Measurements from ENCODE around the gene G6PC1.
"Not testable (repeated sequence)": the region's sequence is repeated elsewhere in the genome, so short reads cannot be mapped to it uniquely, and the experiment has no call there.

G6PC1 gene

DNA sequence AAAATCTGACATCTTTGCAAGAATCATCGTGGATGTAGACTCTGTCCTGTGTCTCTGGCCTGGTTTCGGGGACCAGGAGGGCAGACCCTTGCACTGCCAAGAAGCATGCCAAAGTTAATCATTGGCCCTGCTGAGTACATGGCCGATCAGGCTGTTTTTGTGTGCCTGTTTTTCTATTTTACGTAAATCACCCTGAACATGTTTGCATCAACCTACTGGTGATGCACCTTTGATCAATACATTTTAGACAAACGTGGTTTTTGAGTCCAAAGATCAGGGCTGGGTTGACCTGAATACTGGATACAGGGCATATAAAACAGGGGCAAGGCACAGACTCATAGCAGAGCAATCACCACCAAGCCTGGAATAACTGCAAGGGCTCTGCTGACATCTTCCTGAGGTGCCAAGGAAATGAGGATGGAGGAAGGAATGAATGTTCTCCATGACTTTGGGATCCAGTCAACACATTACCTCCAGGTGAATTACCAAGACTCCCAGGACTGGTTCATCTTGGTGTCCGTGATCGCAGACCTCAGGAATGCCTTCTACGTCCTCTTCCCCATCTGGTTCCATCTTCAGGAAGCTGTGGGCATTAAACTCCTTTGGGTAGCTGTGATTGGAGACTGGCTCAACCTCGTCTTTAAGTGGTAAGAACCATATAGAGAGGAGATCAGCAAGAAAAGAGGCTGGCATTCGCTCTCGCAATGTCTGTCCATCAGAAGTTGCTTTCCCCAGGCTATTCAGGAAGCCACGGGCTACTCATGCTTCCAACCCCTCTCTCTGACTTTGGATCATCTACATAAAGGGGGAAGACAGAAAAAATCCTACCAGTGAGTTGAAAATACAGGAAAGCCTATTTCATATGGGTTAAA is at the start of gene G6PC1:
Gene G6PC1 (plus strand): TSS at position 340 of the 872 bp plus-strand sequence. CDS start 78 bp downstream, at position 418.
- H3K36me3 ChIP-seq (ENCODE audit: control insufficient read depth, insufficient read depth, low read length), result no peaks in the 10 kb centered on the region
- H3K27ac ChIP-seq (ENCODE audit: low read depth, low read length), result no peak within 1 kb of the TSS
- no peak within 1 kb of the TSS for H3K9ac ChIP-seq (ENCODE audit: low read length)
- H3K4me3 ChIP-seq (ENCODE audit: low read length), result no peak within 1 kb of the TSS
- H3K27me3 ChIP-seq (ENCODE audit: control insufficient read depth, insufficient read depth, low read length), result peaks cover 2% of the 10 kb centered on the region
- no peaks in the 10 kb centered on the region for H3K4me1 ChIP-seq (ENCODE audit: control insufficient read depth, insufficient read depth, low read length)

DNA sequence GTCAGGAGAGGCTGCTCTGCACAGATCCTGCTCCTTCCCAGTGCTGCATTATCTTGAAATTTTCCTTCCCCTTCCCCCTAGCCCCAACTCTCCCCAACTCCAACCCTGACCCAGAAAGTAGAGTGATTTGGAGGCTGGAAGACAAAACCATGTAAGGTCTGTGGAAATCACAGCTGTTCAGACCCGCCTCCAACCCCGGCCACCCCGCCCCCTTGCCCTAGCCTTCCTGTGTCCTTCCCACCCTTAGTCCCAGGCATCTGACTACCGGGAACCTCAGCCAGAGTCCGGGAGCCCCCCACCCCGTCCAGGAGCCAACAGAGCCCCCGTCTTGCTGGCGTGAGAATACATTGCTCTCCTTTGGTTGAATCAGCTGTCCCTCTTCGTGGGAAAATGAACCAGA is 49.6 kb upstream of the G6PC1 start, which contains the start of gene AOC3:
Gene AOC3 (plus strand): TSS at position 246 of the 400 bp plus-strand sequence. CDS start 145 bp downstream, at position 391.
- Histone ChIP-seq H3K4me1 (ENCODE audit: control insufficient read depth, insufficient read depth, low read length) (peaks cover 18% of the 10 kb centered on the region), H3K9ac (ENCODE audit: low read length) (peak within 1 kb of the TSS; percentile 76), H3K36me3 (ENCODE audit: control insufficient read depth, insufficient read depth, low read length) (no peaks in the 10 kb centered on the region), H3K27ac (ENCODE audit: low read depth, low read length) (peak within 1 kb of the TSS; percentile 96), H3K27me3 (ENCODE audit: control insufficient read depth, insufficient read depth, low read length) (no peaks in the 10 kb centered on the region), H3K4me3 (ENCODE audit: low read length) (peak within 1 kb of the TSS; percentile 77)

DNA sequence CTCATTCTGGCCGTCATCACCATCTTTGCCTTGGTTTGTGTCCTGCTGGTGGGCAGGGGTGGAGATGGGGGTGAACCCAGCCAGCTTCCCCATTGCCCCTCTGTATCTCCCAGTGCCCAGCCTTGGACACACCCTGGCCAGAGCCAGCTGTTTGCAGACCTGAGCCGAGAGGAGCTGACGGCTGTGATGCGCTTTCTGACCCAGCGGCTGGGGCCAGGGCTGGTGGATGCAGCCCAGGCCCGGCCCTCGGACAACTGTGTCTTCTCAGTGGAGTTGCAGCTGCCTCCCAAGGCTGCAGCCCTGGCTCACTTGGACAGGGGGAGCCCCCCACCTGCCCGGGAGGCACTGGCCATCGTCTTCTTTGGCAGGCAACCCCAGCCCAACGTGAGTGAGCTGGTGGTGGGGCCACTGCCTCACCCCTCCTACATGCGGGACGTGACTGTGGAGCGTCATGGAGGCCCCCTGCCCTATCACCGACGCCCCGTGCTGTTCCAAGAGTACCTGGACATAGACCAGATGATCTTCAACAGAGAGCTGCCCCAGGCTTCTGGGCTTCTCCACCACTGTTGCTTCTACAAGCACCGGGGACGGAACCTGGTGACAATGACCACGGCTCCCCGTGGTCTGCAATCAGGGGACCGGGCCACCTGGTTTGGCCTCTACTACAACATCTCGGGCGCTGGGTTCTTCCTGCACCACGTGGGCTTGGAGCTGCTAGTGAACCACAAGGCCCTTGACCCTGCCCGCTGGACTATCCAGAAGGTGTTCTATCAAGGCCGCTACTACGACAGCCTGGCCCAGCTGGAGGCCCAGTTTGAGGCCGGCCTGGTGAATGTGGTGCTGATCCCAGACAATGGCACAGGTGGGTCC is 49.0 kb upstream of the G6PC1 start:
- H3K27ac ChIP-seq (ENCODE audit: low read depth, low read length), result peak overlapping the region; percentile 96
- H3K27me3 ChIP-seq (ENCODE audit: control insufficient read depth, insufficient read depth, low read length); H3K36me3 ChIP-seq (ENCODE audit: control insufficient read depth, insufficient read depth, low read length): not testable (repeated sequence)
- H3K4me3 ChIP-seq (ENCODE audit: low read length), result peak overlapping the region; percentile 77
- H3K4me1 ChIP-seq (ENCODE audit: control insufficient read depth, insufficient read depth, low read length), result peaks cover 20% of the 10 kb centered on the region
- peak overlapping the region; percentile 76 for H3K9ac ChIP-seq (ENCODE audit: low read length)

DNA sequence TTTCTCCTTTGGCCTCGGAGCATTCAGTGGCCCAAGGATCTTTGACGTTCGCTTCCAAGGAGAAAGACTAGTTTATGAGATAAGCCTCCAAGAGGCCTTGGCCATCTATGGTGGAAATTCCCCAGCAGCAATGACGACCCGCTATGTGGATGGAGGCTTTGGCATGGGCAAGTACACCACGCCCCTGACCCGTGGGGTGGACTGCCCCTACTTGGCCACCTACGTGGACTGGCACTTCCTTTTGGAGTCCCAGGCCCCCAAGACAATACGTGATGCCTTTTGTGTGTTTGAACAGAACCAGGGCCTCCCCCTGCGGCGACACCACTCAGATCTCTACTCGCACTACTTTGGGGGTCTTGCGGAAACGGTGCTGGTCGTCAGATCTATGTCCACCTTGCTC is 48.2 kb upstream of the G6PC1 start:
- peaks cover 26% of the 10 kb centered on the region for H3K4me1 ChIP-seq (ENCODE audit: control insufficient read depth, insufficient read depth, low read length)
- no peaks in the 10 kb centered on the region for H3K27me3 ChIP-seq (ENCODE audit: control insufficient read depth, insufficient read depth, low read length)
- peak overlapping the region; percentile 77 for H3K4me3 ChIP-seq (ENCODE audit: low read length)
- peak overlapping the region; percentile 96 for H3K27ac ChIP-seq (ENCODE audit: low read depth, low read length)
- peak overlapping the region; percentile 25 for H3K9ac ChIP-seq (ENCODE audit: low read length)
- no peaks in the 10 kb centered on the region for H3K36me3 ChIP-seq (ENCODE audit: control insufficient read depth, insufficient read depth, low read length)

DNA sequence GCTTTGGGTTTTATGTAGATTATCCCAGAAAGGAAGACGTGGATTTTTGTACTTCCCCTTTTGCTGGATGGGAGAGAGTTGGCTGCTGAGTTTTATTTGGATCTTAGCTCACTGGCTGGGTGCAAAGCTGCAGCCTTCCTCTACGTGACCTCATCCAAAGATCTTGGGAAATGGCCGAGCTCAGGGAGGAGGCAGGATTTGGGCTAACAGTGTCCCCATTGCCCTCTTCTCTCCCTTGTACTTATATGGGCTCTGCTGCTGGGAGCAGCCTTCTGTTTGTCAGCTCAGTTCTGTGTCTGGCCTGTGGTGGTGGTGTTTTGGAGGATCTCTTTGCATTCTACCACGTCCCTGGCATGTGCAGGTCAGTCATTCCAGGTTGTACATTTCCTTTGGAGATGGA is 47.6 kb upstream of the G6PC1 start:
- Histone ChIP-seq H3K27ac (ENCODE audit: low read depth, low read length) (peak overlapping the region; percentile 96), H3K9ac (ENCODE audit: low read length) (peak overlapping the region; percentile 8), H3K36me3 (ENCODE audit: control insufficient read depth, insufficient read depth, low read length) (no peaks in the 10 kb centered on the region), H3K4me3 (ENCODE audit: low read length) (peak overlapping the region; percentile 77), H3K4me1 (ENCODE audit: control insufficient read depth, insufficient read depth, low read length) (peaks cover 26% of the 10 kb centered on the region), H3K27me3 (ENCODE audit: control insufficient read depth, insufficient read depth, low read length) (no peaks in the 10 kb centered on the region)

DNA sequence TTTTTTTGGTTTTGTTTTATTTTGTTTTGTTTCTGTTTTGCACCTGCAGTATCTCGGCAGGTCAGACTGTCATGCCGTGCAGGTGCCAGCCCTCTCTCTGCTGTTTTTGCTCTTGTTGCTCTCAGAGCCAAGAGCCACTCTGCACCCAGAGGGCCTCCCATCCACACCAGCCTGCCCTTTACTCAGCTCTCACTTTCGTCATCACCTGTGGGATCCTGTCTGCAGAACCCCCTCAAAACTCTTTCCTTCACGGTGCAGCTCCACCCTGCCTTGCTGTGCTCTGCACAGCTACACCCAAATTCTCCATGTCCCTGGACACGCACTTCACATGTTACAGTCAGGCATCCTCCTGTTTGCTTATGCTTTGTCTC is 47.0 kb upstream of the G6PC1 start:
- Histone ChIP-seq H3K4me3 (ENCODE audit: low read length) (peak overlapping the region; percentile 77), H3K27me3 (ENCODE audit: control insufficient read depth, insufficient read depth, low read length) (no peaks in the 10 kb centered on the region), H3K27ac (ENCODE audit: low read depth, low read length) (peak overlapping the region; percentile 96), H3K9ac (ENCODE audit: low read length) (peak overlapping the region; percentile 8), H3K4me1 (ENCODE audit: control insufficient read depth, insufficient read depth, low read length) (peaks cover 26% of the 10 kb centered on the region), H3K36me3 (ENCODE audit: control insufficient read depth, insufficient read depth, low read length) (no peaks in the 10 kb centered on the region)

DNA sequence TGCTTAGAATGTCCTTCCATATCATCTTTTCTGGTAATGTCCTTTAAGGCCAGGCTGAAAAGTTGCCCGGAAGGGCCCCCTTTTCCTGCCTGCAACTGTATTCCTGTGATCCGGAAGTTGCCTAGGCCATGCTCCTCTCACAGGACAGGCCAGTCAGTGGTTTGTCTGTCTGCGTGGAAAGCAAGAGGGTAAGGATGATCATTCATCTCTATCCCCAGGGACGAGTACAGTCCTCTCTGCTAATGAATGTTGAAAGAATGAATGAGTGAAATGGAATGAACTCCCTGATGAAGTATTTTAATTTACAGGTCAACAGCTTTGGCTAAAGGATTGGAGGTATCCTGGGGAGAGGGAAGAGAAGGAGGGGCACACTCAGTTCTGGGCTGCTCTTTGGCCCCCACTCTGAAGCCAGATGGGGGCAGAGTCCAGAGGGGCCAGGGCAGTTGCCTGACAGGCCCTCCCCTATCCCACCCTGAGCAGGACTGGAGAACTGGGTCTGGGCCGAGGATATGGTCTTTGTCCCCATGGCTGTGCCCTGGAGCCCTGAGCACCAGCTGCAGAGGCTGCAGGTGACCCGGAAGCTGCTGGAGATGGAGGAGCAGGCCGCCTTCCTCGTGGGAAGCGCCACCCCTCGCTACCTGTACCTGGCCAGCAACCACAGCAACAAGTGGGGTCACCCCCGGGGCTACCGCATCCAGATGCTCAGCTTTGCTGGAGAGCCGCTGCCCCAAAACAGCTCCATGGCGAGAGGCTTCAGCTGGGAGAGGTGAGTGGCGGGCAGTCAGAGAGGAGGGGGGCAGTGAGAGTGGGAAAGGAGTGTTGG is 46.4 kb upstream of the G6PC1 start:
- no peaks in the 10 kb centered on the region for H3K27me3 ChIP-seq (ENCODE audit: control insufficient read depth, insufficient read depth, low read length)
- H3K4me3 ChIP-seq (ENCODE audit: low read length), result peak overlapping the region; percentile 77
- peaks cover 26% of the 10 kb centered on the region for H3K4me1 ChIP-seq (ENCODE audit: control insufficient read depth, insufficient read depth, low read length)
- H3K27ac ChIP-seq (ENCODE audit: low read depth, low read length), result peak overlapping the region; percentile 96
- no peaks in the 10 kb centered on the region for H3K36me3 ChIP-seq (ENCODE audit: control insufficient read depth, insufficient read depth, low read length)
- no peak overlapping the region for H3K9ac ChIP-seq (ENCODE audit: low read length)

DNA sequence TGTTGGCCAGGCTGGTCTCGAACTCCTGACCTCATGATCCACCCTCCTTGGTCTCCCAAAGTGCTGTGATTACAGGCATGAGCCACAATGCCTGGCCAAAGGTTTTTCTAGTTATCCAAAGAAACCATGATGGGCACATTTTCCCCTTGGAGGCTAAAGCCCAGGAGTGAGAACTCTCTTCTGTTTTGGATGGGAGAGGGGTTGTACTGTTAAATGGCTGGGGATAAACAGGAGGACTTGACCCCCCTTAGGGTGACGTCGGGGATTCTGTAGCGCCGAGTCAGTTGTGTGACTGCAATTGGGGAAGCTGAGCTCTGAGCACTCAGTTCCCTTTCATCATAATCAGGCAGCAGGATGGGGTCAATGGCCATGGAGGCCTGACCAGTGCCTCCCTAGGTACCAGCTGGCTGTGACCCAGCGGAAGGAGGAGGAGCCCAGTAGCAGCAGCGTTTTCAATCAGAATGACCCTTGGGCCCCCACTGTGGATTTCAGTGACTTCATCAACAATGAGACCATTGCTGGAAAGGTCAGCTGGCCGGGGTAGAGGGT is 45.5 kb upstream of the G6PC1 start:
- H3K27ac ChIP-seq (ENCODE audit: low read depth, low read length), result peak overlapping the region; percentile 27
- no peak overlapping the region for H3K9ac ChIP-seq (ENCODE audit: low read length)
- peaks cover 17% of the 10 kb centered on the region for H3K4me1 ChIP-seq (ENCODE audit: control insufficient read depth, insufficient read depth, low read length)
- H3K36me3 ChIP-seq (ENCODE audit: control insufficient read depth, insufficient read depth, low read length), result no peaks in the 10 kb centered on the region
- no peaks in the 10 kb centered on the region for H3K27me3 ChIP-seq (ENCODE audit: control insufficient read depth, insufficient read depth, low read length)
- H3K4me3 ChIP-seq (ENCODE audit: low read length), result peak overlapping the region; percentile 22

DNA sequence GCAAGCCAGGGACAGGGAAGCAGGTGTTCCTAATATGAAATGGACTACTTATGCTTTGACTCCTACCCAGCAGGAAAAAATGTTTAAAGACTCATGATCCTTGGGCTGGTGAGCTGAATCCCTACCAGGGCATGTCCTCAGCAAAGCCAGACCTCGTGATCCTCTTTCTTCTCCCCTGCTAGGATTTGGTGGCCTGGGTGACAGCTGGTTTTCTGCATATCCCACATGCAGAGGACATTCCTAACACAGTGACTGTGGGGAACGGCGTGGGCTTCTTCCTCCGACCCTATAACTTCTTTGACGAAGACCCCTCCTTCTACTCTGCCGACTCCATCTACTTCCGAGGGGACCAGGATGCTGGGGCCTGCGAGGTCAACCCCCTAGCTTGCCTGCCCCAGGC is 44.5 kb upstream of the G6PC1 start:
- peaks cover 14% of the 10 kb centered on the region for H3K4me1 ChIP-seq (ENCODE audit: control insufficient read depth, insufficient read depth, low read length)
- H3K27me3 ChIP-seq (ENCODE audit: control insufficient read depth, insufficient read depth, low read length); H3K36me3 ChIP-seq (ENCODE audit: control insufficient read depth, insufficient read depth, low read length); H3K9ac ChIP-seq (ENCODE audit: low read length); H3K27ac ChIP-seq (ENCODE audit: low read depth, low read length): not testable (repeated sequence)
- H3K4me3 ChIP-seq (ENCODE audit: low read length), result peak overlapping the region; percentile 22

DNA sequence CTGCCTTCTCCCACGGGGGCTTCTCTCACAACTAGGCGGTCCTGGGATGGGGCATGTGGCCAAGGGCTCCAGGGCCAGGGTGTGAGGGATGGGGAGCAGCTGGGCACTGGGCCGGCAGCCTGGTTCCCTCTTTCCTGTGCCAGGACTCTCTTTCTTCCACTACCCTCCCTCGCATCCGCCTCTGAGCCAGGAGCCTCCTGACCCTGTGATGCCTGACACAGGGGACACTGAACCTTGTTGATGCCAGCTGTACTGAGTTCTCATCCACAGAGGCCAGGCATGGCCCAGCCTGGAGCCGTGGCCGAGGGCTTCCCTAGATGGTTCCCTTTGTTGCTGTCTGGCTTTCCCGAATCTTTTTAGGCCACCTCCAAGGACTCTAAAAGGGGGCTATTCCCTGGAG is 44.1 kb upstream of the G6PC1 start:
- H3K9ac ChIP-seq (ENCODE audit: low read length); H3K27me3 ChIP-seq (ENCODE audit: control insufficient read depth, insufficient read depth, low read length); H3K27ac ChIP-seq (ENCODE audit: low read depth, low read length); H3K36me3 ChIP-seq (ENCODE audit: control insufficient read depth, insufficient read depth, low read length); H3K4me3 ChIP-seq (ENCODE audit: low read length): not testable (repeated sequence)
- peaks cover 14% of the 10 kb centered on the region for H3K4me1 ChIP-seq (ENCODE audit: control insufficient read depth, insufficient read depth, low read length)

DNA sequence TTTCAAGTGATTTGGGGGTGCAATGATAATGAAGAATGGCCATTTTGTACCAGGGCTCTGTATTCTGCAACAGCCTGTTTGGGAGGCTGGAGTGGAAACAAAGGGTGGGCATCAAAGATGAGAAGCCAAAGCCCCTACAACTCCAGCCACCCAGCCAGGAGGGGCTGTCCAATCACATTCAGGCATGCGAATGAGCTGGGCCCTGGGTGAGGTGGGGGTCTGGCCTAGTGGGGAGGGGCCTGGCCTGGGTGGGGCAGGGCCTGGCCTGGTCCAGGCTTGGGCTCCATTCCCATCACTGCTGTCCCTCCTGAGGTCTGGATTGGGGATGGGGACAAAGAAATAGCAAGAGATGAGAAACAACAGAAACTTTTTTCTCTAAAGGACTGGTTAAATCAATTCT is 43.2 kb upstream of the G6PC1 start:
- Histone ChIP-seq H3K9ac (ENCODE audit: low read length) (no peak overlapping the region), H3K27ac (ENCODE audit: low read depth, low read length) (no peak overlapping the region)

More for the DNA sequence above, 43.2 kb upstream of the G6PC1 start:
- no peaks in the 10 kb centered on the region for H3K36me3 ChIP-seq (ENCODE audit: control insufficient read depth, insufficient read depth, low read length)
- peaks cover 14% of the 10 kb centered on the region for H3K4me1 ChIP-seq (ENCODE audit: control insufficient read depth, insufficient read depth, low read length)
- H3K27me3 ChIP-seq (ENCODE audit: control insufficient read depth, insufficient read depth, low read length), result no peaks in the 10 kb centered on the region
- no peak overlapping the region for H3K4me3 ChIP-seq (ENCODE audit: low read length)
